BJ (cell line): ENCODE results near the gene NAGS. TPM values are rescaled to one million over a fixed set of nuclear protein-coding genes. Genes with fewer than 3 reads are reported as not detected.

Experiments
- CTCF ChIA-PET: fragments of 350-600 bp; formaldehyde crosslinking; extraction: SDS; loops from one replicate; lab custom pipeline; 2021; ENCODE audit warnings: antibody characterized with exemption, inconsistent platforms; lab: Yijun Ruan, JAX
- POLR2A ChIA-PET: fragments of 300-600 bp; sonication (Branson Sonifier 250); formaldehyde crosslinking; extraction: SDS; loops from one replicate; lab custom pipeline; 2021; ENCODE audit warnings: antibody characterized with exemption; lab: Charles Lee
- DNase-seq: peaks from one replicate; pipeline ENCODE4 v3.0.0-alpha.2; 2011; ENCODE audit warnings: low read depth
- H3K27me3 ChIP-seq: 2 replicates; pipeline ENCODE4 v1.6.0; 2011; ENCODE audit warnings: low read length; ENCODE audit not compliant: control insufficient read depth, insufficient read depth
- H3K36me3 ChIP-seq: 2 replicates; pipeline ENCODE4 v1.5.1; 2011; ENCODE audit warnings: low read length; ENCODE audit not compliant: control insufficient read depth, insufficient read depth
- H3K4me3 ChIP-seq: 2 replicates; pipeline ENCODE4 v1.5.1; 2011; ENCODE audit warnings: low read depth, mild to moderate bottlenecking, control low read depth, low read length
- CTCF ChIP-seq: IDR thresholded peaks from 2 replicates; pipeline ENCODE4 v1.5.1; 2011; ENCODE audit warnings: low read depth, mild to moderate bottlenecking, control low read depth, inconsistent platforms, low read length, moderate library complexity; ENCODE audit not compliant: insufficient read depth
- polyA plus RNA-seq: library from polyadenylated mRNA; depleted of rRNA; stranded (reverse); fragments of >200 nt; gene quantifications from 2 replicates; pipeline ENCODE4 v1.2.3, GENCODE V29; 2011

The NAGS gene
- polyA plus RNA-seq, 1 experiment: 1.6 TPM

GRCh38 chr17:44022246-44022645, 17.8 kb downstream of the NAGS start:
- DNase-seq: no peak
- Histone ChIP-seq H3K36me3 (peaks cover 8% of the 10 kb centered on the region), H3K4me3 (no peak overlapping the region), H3K27me3 (no peaks in the 10 kb centered on the region)
- TF ChIP-seq CTCF: no peak
- ChIA-PET POLR2A (no interaction called here), CTCF (interaction anchor here (1.1 to 1.7 kb wide), 4 partner anchors 19 to 146 kb away, joined by 3 to 5 read pairs (median 4); no protein-coding TSS in a partner anchor)

DNA sequence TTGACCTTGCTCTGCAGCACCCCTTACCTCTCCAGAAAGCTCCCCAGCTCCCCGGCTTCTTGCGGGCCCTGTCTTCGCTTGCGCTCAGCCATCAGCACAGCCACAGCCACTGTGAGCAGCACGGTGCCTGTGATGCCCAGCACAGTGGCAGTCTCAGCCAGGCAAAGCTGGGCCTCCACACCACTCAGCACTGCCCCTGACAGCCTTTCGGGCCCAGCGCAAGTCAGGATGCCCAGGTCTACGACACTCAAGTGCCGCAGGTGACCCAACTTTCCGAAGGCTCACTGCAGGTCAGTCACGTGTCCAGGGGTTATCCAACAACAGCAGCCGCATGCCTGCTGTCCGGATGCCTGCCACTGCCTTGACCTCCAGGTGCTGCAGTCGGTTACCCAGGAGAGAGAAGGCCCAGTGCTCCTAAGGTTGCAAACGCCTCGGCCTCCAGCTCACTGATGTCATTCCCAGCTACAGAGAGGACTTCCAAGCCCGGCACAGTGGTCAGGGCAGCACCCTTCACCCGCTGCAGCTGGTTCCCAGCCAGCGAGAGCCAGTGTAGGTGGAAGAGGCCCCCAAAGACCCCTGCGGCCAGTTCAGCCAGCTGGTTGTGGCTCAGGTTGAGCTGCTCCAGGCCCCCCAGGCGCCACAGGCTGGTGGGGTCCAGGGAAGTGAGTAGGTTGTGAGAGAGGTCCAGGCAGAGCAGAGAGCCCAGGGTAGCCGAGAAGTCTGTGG, 19.3 kb downstream of the NAGS start:
- no peak for TF ChIP-seq CTCF
- Histone ChIP-seq H3K36me3 (peaks cover 11% of the 10 kb centered on the region), H3K4me3 (no peak overlapping the region), H3K27me3 (no peaks in the 10 kb centered on the region)
- ChIA-PET CTCF (interaction anchor here (1.1 to 1.5 kb wide), 3 partner anchors 17 to 114 kb away, joined by 3 to 5 read pairs (median 3); no protein-coding TSS in a partner anchor), POLR2A (no interaction called here)
- no peak for DNase-seq

- no peaks in the 10 kb centered on the region for H3K27me3 ChIP-seq
- no peak overlapping the region for H3K4me3 ChIP-seq
- CTCF ChIA-PET: interaction anchor here (1.1 to 1.5 kb wide), 3 partner anchors 16 to 114 kb away, joined by 3 to 5 read pairs (median 3); no protein-coding TSS in a partner anchor
- no peak for DNase-seq
- POLR2A ChIA-PET: no interaction called here
- TF ChIP-seq CTCF: no peak
- peaks cover 11% of the 10 kb centered on the region for H3K36me3 ChIP-seq
These were observed 19.8 kb downstream of the NAGS start for GRCh38 chr17:44024271-44024663.

GRCh38 chr17:44024853-44025252, 20.4 kb downstream of the NAGS start:
- TF ChIP-seq CTCF: no peak
- no peaks in the 10 kb centered on the region for H3K27me3 ChIP-seq
- ChIA-PET CTCF (interaction anchor here (1.1 to 1.4 kb wide), 4 partner anchors 16 to 115 kb away, joined by 3 to 4 read pairs (median 3); no protein-coding TSS in a partner anchor), POLR2A (no interaction called here)
- no peak overlapping the region for H3K4me3 ChIP-seq
- H3K36me3 ChIP-seq: peaks cover 11% of the 10 kb centered on the region
- DNase-seq: no peak

GRCh38 chr17:44029736-44030135, 25.3 kb downstream of the NAGS start:
- TF ChIP-seq CTCF: no peak
- POLR2A ChIA-PET: no interaction called here
- CTCF ChIA-PET: interaction anchor here (0.5 to 1.5 kb wide), 5 partner anchors 9 to 111 kb away, joined by 3 to 8 read pairs (median 3); no protein-coding TSS in a partner anchor

More at GRCh38 chr17:44029736-44030135, 25.3 kb downstream of the NAGS start:
- peaks cover 11% of the 10 kb centered on the region for H3K36me3 ChIP-seq
- no peak overlapping the region for H3K4me3 ChIP-seq
- DNase-seq: no peak
- no peaks in the 10 kb centered on the region for H3K27me3 ChIP-seq
